ENCODE results near the gene GEN1.

DNA sequence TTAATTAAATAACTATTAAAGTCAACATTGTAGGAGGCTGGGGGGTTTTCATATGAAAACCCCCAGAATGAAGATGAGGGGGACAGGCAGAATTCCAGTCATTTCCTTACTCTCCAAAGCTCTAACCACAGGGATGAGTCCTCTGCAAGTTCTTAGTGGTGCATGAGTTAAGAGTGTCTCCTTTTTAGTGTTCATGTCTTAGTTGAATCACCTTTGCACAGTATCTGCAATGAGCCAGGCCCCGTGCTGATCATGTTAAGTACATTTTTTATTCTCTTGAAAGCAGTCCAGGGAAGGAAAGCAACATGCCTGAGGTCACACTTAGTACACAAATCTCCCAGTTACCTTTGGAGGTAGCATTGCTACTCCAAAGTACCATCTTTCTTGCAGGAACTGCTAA is 36.6 kb downstream of the GEN1 start:
- TF ChIP-seq, protein P1, sequence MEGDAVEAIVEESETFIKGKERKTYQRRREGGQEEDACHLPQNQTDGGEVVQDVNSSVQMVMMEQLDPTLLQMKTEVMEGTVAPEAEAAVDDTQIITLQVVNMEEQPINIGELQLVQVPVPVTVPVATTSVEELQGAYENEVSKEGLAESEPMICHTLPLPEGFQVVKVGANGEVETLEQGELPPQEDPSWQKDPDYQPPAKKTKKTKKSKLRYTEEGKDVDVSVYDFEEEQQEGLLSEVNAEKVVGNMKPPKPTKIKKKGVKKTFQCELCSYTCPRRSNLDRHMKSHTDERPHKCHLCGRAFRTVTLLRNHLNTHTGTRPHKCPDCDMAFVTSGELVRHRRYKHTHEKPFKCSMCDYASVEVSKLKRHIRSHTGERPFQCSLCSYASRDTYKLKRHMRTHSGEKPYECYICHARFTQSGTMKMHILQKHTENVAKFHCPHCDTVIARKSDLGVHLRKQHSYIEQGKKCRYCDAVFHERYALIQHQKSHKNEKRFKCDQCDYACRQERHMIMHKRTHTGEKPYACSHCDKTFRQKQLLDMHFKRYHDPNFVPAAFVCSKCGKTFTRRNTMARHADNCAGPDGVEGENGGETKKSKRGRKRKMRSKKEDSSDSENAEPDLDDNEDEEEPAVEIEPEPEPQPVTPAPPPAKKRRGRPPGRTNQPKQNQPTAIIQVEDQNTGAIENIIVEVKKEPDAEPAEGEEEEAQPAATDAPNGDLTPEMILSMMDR (IDR thresholded peaks at IDR 0.05) = no peak
- TF ChIP-seq MXD4 (CRISPR knock-in tag; IDR thresholded peaks at IDR 0.05; ENCODE audit: borderline replicate concordance) (no peak), NR1H2 (CRISPR knock-in tag; IDR thresholded peaks at IDR 0.05) (no peak), ZBTB21 (CRISPR knock-in tag; IDR thresholded peaks at IDR 0.05; ENCODE audit: borderline replicate concordance) (no peak), ZNF232 (CRISPR knock-in tag; IDR thresholded peaks at IDR 0.05) (no peak), SP1 (CRISPR knock-in tag; conservative IDR thresholded peaks at IDR 0.05) (no peak), JUN (CRISPR knock-in tag; IDR thresholded peaks at IDR 0.05) (no peak), ETV6 (CRISPR knock-in tag; IDR thresholded peaks at IDR 0.05) (no peak)
- TF ChIP-seq, protein P2, sequence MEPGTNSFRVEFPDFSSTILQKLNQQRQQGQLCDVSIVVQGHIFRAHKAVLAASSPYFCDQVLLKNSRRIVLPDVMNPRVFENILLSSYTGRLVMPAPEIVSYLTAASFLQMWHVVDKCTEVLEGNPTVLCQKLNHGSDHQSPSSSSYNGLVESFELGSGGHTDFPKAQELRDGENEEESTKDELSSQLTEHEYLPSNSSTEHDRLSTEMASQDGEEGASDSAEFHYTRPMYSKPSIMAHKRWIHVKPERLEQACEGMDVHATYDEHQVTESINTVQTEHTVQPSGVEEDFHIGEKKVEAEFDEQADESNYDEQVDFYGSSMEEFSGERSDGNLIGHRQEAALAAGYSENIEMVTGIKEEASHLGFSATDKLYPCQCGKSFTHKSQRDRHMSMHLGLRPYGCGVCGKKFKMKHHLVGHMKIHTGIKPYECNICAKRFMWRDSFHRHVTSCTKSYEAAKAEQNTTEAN (CRISPR knock-in tag; IDR thresholded peaks at IDR 0.05) = no peak
- TF ChIP-seq, protein P3, sequence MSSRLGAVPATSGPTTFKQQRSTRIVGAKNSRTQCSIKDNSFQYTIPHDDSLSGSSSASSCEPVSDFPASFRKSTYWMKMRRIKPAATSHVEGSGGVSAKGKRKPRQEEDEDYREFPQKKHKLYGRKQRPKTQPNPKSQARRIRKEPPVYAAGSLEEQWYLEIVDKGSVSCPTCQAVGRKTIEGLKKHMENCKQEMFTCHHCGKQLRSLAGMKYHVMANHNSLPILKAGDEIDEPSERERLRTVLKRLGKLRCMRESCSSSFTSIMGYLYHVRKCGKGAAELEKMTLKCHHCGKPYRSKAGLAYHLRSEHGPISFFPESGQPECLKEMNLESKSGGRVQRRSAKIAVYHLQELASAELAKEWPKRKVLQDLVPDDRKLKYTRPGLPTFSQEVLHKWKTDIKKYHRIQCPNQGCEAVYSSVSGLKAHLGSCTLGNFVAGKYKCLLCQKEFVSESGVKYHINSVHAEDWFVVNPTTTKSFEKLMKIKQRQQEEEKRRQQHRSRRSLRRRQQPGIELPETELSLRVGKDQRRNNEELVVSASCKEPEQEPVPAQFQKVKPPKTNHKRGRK (CRISPR knock-in tag; IDR thresholded peaks at IDR 0.05; ENCODE audit: borderline replicate concordance) = no peak
- TF ChIP-seq, protein P4, sequence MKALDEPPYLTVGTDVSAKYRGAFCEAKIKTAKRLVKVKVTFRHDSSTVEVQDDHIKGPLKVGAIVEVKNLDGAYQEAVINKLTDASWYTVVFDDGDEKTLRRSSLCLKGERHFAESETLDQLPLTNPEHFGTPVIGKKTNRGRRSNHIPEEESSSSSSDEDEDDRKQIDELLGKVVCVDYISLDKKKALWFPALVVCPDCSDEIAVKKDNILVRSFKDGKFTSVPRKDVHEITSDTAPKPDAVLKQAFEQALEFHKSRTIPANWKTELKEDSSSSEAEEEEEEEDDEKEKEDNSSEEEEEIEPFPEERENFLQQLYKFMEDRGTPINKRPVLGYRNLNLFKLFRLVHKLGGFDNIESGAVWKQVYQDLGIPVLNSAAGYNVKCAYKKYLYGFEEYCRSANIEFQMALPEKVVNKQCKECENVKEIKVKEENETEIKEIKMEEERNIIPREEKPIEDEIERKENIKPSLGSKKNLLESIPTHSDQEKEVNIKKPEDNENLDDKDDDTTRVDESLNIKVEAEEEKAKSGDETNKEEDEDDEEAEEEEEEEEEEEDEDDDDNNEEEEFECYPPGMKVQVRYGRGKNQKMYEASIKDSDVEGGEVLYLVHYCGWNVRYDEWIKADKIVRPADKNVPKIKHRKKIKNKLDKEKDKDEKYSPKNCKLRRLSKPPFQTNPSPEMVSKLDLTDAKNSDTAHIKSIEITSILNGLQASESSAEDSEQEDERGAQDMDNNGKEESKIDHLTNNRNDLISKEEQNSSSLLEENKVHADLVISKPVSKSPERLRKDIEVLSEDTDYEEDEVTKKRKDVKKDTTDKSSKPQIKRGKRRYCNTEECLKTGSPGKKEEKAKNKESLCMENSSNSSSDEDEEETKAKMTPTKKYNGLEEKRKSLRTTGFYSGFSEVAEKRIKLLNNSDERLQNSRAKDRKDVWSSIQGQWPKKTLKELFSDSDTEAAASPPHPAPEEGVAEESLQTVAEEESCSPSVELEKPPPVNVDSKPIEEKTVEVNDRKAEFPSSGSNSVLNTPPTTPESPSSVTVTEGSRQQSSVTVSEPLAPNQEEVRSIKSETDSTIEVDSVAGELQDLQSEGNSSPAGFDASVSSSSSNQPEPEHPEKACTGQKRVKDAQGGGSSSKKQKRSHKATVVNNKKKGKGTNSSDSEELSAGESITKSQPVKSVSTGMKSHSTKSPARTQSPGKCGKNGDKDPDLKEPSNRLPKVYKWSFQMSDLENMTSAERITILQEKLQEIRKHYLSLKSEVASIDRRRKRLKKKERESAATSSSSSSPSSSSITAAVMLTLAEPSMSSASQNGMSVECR (CRISPR knock-in tag; IDR thresholded peaks at IDR 0.05; ENCODE audit: borderline replicate concordance) = no peak
- TF ChIP-seq, protein P5, sequence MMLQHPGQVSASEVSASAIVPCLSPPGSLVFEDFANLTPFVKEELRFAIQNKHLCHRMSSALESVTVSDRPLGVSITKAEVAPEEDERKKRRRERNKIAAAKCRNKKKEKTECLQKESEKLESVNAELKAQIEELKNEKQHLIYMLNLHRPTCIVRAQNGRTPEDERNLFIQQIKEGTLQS (CRISPR knock-in tag; conservative IDR thresholded peaks at IDR 0.05) = no peak

Measured in WTC11 (cell line).